Stomach (tissue), 4 donors: ENCODE results near the gene CREB5.

Experiments used
- POLR2A ChIP-seq, 4 donors: fragments of 450-650 bp; IDR thresholded peaks; one replicate each; pipeline ENCODE4 v1.6.1; 2016; ENCODE audit warnings: antibody characterized with exemption in 4 of 4, control low read depth in 2 of 4, mild to moderate bottlenecking in 1 of 4, moderate library complexity in 1 of 4
- TF ChIP-seq, protein P1 (sequence below), 7 experiments: fragments of 450-650 bp in 4 of 7; fragments of 200-600 bp in 3 of 7; sonication (generic) in 3 of 7; IDR thresholded peaks; one replicate each; pipeline ENCODE4 v1.5.1; 2016 to 2019; ENCODE audit warnings: antibody characterized with exemption in 7 of 7, control low read depth in 2 of 7, mild to moderate bottlenecking in 1 of 7

DNA sequence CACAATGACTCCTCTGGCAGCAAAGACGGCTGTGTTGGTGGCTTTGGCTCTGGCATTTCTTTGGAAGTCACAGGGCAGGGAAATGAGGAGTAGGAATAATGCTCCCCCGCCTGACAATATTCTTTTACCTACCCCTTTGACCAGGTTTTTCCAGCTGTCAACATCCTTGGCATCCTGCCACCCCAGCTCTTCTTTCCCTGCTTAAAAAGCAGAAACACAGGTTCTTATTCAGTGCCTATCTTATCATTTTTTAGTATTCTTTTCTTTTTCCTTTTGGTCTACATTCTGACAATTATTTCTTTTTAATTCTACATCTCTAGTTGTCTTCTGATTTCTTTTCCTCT is 97.7 kb downstream of the CREB5 start:
- TF ChIP-seq, protein P1, sequence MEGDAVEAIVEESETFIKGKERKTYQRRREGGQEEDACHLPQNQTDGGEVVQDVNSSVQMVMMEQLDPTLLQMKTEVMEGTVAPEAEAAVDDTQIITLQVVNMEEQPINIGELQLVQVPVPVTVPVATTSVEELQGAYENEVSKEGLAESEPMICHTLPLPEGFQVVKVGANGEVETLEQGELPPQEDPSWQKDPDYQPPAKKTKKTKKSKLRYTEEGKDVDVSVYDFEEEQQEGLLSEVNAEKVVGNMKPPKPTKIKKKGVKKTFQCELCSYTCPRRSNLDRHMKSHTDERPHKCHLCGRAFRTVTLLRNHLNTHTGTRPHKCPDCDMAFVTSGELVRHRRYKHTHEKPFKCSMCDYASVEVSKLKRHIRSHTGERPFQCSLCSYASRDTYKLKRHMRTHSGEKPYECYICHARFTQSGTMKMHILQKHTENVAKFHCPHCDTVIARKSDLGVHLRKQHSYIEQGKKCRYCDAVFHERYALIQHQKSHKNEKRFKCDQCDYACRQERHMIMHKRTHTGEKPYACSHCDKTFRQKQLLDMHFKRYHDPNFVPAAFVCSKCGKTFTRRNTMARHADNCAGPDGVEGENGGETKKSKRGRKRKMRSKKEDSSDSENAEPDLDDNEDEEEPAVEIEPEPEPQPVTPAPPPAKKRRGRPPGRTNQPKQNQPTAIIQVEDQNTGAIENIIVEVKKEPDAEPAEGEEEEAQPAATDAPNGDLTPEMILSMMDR (IDR thresholded peaks at IDR 0.05), result no peak
- no peak for TF ChIP-seq POLR2A (IDR thresholded peaks at IDR 0.05)
